Measurements from ENCODE around the gene PMAIP1. TPM values are rescaled to one million over a fixed set of nuclear protein-coding genes. Genes with fewer than 3 reads are reported as not detected.
A peak's percentile ranks its signal among the peaks of the same experiment; 100 is the strongest.

PMAIP1 gene
- total RNA-seq, 4 donors from 2014 or later = 0.94 to 2.5 (median 1.4) TPM; not detected in 1

- Histone ChIP-seq H3K4me3 (no peak overlapping the region), H3K9me3 (no peaks in the 10 kb centered on the region), H3K36me3 (no peaks in the 10 kb centered on the region), H3K27me3 (no peaks in the 10 kb centered on the region), H3K27ac (no peak overlapping the region), H3K4me1 (peaks cover 0 to 7% (median 0%) of the 10 kb centered on the region in 4 donors)
- TF ChIP-seq CTCF (IDR thresholded peaks at IDR 0.05) (no peak), POLR2A (IDR thresholded peaks at IDR 0.05) (no peak)
- no peak for DNase-seq
These were observed 2.4 kb upstream of the PMAIP1 start for GRCh38 chr18:59897321-59897954.

- H3K27ac ChIP-seq = no peak overlapping the region
- TF ChIP-seq CTCF (IDR thresholded peaks at IDR 0.05) (no peak), POLR2A (IDR thresholded peaks at IDR 0.05) (no peak)
- no peaks in the 10 kb centered on the region for H3K36me3 ChIP-seq
- no peak overlapping the region for H3K4me3 ChIP-seq
- DNase-seq = no peak
- H3K9me3 ChIP-seq = no peaks in the 10 kb centered on the region
- peaks cover 0 to 7% (median 0%) of the 10 kb centered on the region in 4 donors for H3K4me1 ChIP-seq
- no peaks in the 10 kb centered on the region for H3K27me3 ChIP-seq
These were observed 1.7 kb upstream of the PMAIP1 start for GRCh38 chr18:59898093-59898492.

- no peak for DNase-seq
- H3K4me3 ChIP-seq = peak overlapping the region; percentile 77 to 91 (median 84)
- H3K9me3 ChIP-seq = no peaks in the 10 kb centered on the region
- H3K36me3 ChIP-seq = no peaks in the 10 kb centered on the region
- no peak for TF ChIP-seq CTCF (IDR thresholded peaks at IDR 0.05)
- TF ChIP-seq POLR2A (IDR thresholded peaks at IDR 0.05) = no peak
- H3K27me3 ChIP-seq = no peaks in the 10 kb centered on the region
- H3K27ac ChIP-seq = peak overlapping the region; percentile 88 to 98 (median 90)
- H3K4me1 ChIP-seq = peaks cover 0 to 7% (median 0%) of the 10 kb centered on the region in 4 donors
These were observed 1.0 kb upstream of the PMAIP1 start for GRCh38 chr18:59898609-59899297.

GRCh38 chr18:59900222-59901128, 679 bp downstream of the PMAIP1 start:
- H3K36me3 ChIP-seq = no peaks in the 10 kb centered on the region
- peak overlapping the region; percentile 77 to 91 (median 84) for H3K4me3 ChIP-seq
- peaks cover 0 to 7% (median 2%) of the 10 kb centered on the region in 4 donors for H3K4me1 ChIP-seq
- no peaks in the 10 kb centered on the region for H3K9me3 ChIP-seq
- peak in 1 of 2 donors; percentile 39 for TF ChIP-seq POLR2A (IDR thresholded peaks at IDR 0.05)
- TF ChIP-seq CTCF (IDR thresholded peaks at IDR 0.05) = no peak
- peak overlapping the region; percentile 88 to 98 (median 90) for H3K27ac ChIP-seq
- no peaks in the 10 kb centered on the region for H3K27me3 ChIP-seq
- DNase-seq = peak; percentile 71 to 87 (median 78)
